ENCODE results near the gene ERBB2. TPM values are rescaled to one million over a fixed set of nuclear protein-coding genes. Genes with fewer than 3 reads are reported as not detected.
"Not testable (repeated sequence)": the region's sequence is repeated elsewhere in the genome, so short reads cannot be mapped to it uniquely, and the experiment has no call there.

The ERBB2 gene
- total RNA-seq, 2 donors from 2014 or later = 72.7 to 78.5 TPM

DNA sequence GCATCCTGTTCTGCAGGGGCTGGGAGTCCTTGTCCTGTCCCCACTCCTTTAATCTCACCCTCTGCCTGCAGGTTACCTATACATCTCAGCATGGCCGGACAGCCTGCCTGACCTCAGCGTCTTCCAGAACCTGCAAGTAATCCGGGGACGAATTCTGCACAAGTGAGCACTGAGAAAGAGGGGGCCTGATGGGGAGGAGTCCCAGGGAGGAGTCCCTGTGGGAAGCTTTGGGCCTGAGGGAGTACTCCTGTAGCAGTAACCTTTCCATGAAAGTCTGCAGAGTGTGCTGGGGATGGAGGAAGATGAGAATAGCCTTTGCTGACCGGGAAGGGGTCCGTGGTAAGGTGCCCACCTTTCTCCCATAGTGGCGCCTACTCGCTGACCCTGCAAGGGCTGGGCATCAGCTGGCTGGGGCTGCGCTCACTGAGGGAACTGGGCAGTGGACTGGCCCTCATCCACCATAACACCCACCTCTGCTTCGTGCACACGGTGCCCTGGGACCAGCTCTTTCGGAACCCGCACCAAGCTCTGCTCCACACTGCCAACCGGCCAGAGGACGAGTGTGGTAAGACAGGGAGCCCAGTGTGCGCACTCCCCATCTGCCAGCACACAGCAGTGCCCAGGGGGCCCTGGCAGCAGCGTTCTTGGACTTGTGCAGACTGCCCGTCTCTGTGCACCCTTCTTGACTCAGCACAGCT lies 15.7 kb downstream of the ERBB2 start:
- intact Hi-C loops (cut with DNase I) = no loop called here
- DNase-seq (no peak), ATAC-seq (no peak)

DNA sequence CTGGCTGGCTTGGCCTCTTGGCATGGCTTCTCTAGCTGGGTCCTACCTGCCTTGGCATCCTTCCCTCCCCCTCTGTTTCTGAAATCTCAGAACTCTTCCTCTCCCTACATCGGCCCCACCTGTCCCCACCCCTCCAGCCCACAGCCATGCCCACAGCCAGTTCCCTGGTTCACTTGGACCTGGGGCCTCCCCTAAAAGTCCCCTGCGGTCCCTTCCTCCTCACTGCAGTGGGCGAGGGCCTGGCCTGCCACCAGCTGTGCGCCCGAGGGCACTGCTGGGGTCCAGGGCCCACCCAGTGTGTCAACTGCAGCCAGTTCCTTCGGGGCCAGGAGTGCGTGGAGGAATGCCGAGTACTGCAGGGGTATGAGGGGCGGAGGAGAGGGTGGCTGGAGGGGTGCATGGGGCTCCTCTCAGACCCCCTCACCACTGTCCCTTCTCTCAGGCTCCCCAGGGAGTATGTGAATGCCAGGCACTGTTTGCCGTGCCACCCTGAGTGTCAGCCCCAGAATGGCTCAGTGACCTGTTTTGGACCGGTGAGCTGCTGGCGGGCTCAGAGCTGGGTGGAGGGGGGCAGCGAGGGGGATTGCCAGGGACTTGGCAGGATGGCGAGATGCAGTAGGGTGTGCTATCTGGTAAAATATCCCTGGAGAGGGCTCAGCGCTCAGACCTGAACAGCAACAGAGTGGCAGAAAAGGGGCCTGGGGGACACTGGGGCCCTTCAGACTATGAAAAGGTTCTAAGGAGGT lies 16.4 kb downstream of the ERBB2 start:
- DNase-seq (no peak), ATAC-seq (peak; percentile 65 to 74)
- intact Hi-C loops (cut with DNase I) = no loop called here

DNA sequence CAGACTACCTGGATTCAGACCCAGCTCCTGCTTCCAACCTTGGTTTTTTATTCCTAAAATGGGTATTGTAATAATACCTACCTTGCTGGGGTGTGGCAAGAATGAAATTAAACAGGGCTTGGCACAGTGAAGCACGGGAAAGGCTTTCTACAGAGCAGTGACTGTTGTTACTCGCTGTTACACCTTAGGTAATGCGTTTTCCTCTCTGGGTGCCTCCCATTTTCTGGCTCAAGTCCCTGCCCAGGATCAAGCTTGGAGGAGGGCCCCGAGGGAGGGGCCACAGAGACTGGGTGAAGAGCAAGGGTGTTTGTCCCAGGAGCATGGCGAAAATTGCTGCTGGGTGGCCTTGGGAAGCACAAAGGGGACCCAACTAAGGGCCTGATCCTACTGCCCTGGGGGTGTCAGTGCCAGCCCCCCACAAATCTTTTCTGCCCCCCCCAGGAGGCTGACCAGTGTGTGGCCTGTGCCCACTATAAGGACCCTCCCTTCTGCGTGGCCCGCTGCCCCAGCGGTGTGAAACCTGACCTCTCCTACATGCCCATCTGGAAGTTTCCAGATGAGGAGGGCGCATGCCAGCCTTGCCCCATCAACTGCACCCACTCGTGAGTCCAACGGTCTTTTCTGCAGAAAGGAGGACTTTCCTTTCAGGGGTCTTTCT lies 17.1 kb downstream of the ERBB2 start:
- intact Hi-C loops (cut with DNase I) = no loop called here
- no peak for DNase-seq
- ATAC-seq = peak; percentile 64 to 83

DNA sequence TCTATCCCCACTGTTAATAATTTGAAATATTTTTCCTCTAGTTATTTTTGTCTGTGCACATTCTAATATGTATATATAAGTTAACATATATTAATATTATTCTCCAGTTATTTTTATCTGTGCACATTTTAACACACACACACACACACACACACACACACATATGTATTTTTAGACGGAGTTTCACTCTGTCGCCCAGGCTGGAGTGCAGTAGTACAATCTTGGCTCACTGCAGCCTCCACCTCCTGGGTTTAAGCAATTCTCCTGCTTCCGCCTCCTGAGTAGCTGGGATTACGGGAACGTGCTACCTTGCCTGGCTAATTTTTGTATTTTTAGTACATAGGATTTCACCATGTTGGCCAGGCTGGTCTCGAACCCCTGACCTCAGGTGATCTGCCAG lies 17.8 kb downstream of the ERBB2 start:
- DNase-seq = no peak

DNA sequence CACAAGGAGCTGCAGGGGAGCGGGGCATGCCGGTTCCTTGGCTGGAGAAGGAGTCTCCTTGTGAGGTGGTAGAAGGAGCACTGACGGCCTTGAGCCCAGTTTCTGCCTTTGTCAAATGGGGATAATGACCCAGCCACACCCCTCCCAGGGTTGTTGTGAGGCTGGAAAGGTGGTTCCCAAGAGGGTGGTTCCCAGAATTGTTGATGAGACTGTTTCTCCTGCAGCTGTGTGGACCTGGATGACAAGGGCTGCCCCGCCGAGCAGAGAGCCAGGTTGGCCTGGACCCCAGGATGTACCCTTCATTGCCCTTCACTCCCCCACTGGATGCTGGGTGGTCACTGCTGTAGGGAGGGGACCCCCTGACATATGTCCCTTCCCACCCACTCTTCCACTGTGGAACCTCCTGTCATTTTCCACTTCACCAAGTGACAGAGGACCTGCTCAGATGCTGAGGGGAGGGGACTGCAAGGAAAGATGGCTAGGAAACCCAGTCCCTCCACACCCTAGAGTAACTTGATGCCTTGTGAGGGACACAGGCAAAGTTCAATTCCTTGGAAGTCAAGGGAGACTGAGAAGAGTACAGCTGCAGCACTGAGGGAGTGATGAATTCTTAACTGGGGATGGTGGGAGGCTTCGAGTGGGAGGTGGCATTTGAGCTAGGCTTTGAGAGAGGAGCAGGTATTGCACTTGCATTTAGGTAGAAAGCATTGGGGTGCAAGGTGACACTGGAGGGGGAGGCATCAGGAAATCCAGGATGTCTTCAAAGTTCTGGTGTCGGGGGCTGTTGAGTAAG lies 19.9 kb downstream of the ERBB2 start:
- intact Hi-C loops (cut with DNase I) = no loop called here
- ATAC-seq (no peak), DNase-seq (no peak)

More for the DNA sequence above, 17.8 kb downstream of the ERBB2 start:
- intact Hi-C loops (cut with DNase I) = no loop called here
- ATAC-seq = no peak

DNA sequence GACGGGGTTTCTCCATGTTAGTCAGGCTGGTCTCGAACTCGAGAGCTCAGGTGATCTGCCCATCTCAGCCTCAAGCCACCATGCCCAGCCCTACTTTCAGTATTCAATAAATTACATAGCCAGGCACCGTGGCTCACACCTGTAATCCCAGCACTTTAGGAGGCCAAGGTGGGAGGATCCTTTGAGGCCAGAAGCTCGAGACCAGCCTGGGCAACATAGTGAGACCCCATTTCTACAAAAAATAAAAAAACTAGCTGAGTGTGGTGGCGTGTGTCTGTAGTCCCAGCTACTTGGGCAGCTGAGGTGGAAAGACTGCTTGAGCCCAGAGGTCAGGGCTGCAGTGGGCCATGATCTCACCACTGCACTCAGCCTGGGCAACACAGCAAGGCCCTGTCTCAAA lies 22.2 kb downstream of the ERBB2 start:
- ATAC-seq = no peak
- no peak for DNase-seq
- intact Hi-C loops (cut with DNase I) = no loop called here

DNA sequence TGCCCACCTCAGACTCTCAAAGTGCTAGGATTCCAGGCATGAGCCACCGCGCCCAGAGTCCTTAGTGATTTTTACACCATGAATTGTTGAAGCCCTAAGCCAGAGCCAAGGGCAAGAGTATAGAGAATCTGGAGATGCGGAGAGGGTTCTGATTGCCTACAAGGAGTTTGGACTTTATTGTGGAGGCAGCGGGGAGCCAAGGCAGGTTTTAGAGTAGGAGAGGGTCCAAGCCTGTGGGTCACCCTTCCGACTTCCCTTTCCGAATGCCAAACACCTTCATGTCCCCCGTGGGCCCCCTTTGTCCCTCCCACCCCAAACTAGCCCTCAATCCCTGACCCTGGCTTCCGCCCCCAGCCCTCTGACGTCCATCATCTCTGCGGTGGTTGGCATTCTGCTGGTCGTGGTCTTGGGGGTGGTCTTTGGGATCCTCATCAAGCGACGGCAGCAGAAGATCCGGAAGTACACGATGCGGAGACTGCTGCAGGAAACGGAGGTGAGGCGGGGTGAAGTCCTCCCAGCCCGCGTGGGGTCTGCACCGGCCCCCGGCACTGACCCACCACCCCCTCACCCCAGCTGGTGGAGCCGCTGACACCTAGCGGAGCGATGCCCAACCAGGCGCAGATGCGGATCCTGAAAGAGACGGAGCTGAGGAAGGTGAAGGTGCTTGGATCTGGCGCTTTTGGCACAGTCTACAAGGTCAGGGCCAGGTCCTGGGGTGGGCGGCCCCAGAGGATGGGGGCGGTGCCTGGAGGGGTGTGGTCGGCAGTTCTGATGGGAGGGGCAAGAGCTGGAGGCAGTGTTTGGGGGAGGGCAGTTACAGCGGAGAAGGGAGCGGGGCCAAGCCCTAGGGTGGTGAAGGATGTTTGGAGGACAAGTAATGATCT lies 23.3 kb downstream of the ERBB2 start:
- intact Hi-C loops (cut with DNase I) = no loop called here
- peak; percentile 25 to 36 for ATAC-seq

DNA sequence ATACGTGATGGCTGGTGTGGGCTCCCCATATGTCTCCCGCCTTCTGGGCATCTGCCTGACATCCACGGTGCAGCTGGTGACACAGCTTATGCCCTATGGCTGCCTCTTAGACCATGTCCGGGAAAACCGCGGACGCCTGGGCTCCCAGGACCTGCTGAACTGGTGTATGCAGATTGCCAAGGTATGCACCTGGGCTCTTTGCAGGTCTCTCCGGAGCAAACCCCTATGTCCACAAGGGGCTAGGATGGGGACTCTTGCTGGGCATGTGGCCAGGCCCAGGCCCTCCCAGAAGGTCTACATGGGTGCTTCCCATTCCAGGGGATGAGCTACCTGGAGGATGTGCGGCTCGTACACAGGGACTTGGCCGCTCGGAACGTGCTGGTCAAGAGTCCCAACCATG lies 24.9 kb downstream of the ERBB2 start:
- no peak for ATAC-seq
- DNase-seq = no peak
- intact Hi-C loops (cut with DNase I) = no loop called here

More for the DNA sequence above, 23.3 kb downstream of the ERBB2 start:
- no peak for DNase-seq

DNA sequence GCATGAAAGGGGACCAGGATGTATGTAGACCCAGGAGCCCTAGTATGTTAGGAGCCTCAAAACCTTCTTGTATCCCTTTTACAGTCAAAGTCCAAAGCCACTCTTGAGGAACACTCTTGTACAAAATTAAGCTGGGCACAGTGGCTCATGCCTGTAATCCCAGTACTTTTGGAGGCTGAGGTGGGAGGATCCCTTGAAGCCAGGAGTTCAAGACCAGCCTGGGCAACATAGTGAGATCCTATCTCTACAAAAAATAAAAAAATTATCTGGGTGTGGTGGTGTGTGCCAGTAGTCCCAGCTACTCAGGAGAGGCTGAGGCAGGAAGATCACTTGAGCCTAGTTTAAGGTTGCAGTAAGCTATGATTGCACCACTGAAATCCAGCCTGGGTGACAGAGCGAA lies 26.1 kb downstream of the ERBB2 start:
- DNase-seq; ATAC-seq; intact Hi-C loops (cut with DNase I): not testable (repeated sequence)

DNA sequence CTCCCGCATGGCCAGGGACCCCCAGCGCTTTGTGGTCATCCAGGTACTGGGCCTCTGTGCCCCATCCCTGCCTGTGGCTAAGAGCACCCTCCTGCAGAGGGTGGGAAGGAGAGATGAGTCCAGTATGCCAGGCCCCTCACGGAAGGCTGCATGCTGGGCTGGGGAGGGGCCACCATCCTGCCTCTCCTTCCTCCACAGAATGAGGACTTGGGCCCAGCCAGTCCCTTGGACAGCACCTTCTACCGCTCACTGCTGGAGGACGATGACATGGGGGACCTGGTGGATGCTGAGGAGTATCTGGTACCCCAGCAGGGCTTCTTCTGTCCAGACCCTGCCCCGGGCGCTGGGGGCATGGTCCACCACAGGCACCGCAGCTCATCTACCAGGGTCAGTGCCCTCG lies 26.8 kb downstream of the ERBB2 start:
- ATAC-seq (no peak), DNase-seq (no peak)
- intact Hi-C loops (cut with DNase I) = no loop called here

DNA sequence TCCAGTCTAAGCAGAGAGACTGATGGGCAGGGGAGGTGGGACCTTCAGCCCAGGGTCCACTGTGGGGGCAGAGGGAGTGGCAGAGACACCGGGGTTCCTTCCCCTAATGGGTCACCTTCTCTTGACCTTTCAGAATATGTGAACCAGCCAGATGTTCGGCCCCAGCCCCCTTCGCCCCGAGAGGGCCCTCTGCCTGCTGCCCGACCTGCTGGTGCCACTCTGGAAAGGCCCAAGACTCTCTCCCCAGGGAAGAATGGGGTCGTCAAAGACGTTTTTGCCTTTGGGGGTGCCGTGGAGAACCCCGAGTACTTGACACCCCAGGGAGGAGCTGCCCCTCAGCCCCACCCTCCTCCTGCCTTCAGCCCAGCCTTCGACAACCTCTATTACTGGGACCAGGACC lies 27.7 kb downstream of the ERBB2 start:
- ATAC-seq (no peak), DNase-seq (no peak)
- intact Hi-C loops (cut with DNase I) = no loop called here

DNA sequence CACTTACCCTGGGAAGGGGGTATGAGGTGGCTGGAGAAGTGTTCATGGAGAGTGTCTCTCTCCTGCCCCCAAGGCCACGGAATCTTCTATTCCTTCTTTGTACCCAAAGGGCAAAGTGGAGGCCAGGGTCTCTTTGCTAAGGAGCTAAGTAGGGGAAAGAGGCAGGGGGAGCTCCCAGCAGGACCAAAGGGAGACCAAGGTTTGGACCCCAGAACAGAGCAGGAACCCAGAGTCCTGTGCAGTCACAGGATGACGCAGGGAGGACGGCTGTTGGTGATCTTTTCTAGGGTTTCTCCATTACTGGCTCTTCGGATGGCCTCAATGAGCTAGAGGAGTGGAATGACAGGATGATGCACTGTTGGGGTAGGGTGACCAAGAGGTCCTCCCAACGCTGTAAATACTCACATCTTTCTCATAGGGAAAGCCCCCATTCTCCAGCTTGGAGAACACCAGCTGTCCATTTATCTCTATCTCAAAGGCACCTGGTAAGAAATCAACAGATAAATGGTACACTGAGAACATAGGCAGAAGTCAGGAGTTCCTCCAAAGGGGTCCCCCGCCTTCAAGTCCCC lies 29.5 kb downstream of the ERBB2 start:
- intact Hi-C loops (cut with DNase I) = no loop called here
- ATAC-seq (no peak), DNase-seq (no peak)

DNA sequence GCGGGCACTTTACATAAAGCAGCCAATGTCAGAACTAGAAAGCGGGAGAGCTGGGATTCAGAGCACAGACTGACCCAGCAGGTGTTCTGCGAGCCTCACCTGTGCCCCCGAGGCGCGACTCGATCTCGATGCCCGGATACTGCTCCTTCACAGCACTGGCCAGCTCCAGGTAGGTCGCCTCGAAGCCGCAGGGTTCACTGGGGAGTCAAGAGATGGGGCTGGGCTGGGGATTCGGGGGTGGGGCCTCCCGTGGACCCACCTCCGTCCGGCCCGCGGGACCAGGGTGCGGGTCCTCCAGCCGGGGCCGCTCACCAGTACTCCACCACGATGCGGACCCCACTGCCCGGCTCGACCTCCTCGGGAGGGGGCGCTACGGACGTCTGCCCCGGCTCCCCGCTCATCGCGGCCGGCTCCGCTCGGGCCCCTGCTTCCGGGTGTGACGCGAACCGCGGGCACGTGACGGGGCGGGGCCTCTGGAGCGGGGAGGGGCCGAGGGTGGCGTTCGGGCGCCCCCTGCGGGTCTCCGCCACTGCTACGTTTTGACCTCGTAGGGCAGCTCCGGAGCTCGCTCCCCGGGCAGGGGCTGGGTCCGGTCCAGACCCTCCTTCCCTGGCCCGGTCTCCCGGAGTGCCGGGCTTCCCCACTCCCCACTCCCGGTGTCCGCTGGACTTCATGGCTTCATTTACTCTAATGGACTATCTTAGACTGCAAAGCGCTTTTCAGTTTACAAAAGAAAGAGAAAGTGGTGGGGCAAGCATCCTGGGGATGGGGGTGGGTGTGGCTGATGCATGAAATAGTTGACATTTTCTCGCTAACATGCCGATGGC lies 30.4 kb downstream of the ERBB2 start, which contains the start of gene MIEN1:
Gene MIEN1 (minus strand): TSS at position 438 of the 827 bp plus-strand sequence. CDS start 37 bp downstream, at position 401.
- intact Hi-C loops (cut with DNase I) = loop anchor here in 1 of 2 donors (5.0 kb wide), 1 partner anchor 108 kb away; no protein-coding TSS in a partner anchor
- ATAC-seq = peak; percentile 97
- DNase-seq = peak; percentile 93

DNA sequence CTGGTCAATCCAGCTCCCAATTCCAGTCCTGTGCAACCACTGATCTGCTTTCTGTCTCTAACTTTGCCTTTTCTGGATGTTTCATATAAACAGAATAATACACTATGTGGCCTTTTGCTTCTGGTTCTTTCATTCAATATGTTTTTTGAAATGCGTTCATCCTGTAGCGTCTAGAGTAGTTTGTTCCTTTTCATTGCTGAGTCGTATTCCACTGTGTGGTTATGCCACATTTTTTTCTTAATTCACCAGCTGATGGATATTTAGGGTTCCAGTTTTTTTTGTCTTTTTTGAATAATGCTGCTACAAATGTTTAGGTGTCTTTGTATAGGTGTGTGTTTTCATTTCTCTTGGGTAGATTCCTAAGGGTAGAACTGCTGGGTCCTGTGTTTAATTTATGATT lies 32.7 kb downstream of the ERBB2 start:
- intact Hi-C loops (cut with DNase I) = loop anchor here in 1 of 2 donors (5.0 kb wide), 1 partner anchor 110 kb away; no protein-coding TSS in a partner anchor
- DNase-seq = no peak
- ATAC-seq = no peak

DNA sequence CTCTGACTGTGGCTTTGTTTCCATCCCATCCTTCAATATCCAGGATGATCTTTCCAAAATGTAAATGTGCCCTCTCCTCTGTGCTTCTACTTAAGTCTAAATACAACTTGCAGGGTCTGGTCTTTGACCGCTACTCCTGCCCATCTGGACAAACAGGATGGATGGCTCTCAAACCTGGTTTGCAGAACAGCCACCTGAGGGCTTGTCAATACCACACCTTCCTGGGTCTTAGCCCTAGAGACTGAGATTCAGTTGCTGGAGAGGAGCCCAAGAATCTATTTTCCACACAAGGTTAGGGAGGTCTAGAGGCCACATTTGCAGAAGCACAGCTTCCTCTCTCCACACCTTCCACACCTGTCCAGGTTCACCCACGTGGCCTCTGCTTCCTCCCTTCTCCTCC lies 36.0 kb downstream of the ERBB2 start:
- DNase-seq (no peak), ATAC-seq (no peak)
- intact Hi-C loops (cut with DNase I) = no loop called here

DNA sequence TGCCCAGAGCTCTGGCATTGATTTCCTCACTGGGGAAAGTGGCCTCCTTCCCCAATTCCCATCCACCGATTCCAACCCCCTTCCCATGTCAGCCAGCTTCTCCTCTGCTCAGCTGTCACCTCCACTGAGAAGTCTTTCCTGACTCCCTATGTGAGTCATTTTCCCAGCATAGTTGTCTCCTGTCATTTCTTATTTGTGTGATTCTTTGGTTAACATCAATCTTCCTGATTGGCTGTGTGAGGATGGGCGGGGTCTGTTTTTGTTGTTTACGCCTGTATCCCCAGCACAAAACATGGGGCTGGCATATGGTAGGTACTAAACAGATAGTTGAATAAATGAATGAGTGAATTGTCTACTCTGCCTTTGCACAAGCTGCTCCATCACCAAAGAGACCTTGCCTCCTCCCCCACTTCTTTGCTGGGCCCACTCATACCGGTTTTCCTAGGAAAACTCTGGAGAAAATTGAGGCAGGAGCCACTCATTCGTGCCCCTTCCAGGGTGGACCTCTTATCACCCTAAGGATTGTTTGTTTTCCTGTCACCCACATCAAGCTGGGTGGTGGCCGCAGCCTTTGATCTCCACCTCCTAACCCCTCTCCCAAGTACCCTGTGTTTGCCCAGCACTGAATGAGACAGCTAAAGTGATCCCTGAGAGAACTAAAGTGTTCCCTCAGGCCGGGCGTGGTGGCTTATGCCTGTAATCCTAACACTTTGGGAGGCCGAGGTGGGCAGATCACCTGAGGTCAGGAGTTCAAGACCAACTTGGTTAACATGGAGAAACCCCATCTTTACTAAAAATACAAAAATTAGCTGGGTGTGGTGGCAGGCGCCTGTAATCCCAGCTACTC lies 36.7 kb downstream of the ERBB2 start:
- no peak for DNase-seq
- no peak for ATAC-seq
- intact Hi-C loops (cut with DNase I) = no loop called here
